HepG2 (cell line): ENCODE results near the gene KNL1. TPM values are rescaled to one million over a fixed set of nuclear protein-coding genes. Genes with fewer than 3 reads are reported as not detected.

Source experiments
- AHR ChIP-seq: IDR thresholded peaks from 2 replicates; pipeline ENCODE4 v1.6.1; 2018; ENCODE audit warnings: missing genetic modification reagents, missing compliant biosample characterization
- CEBPG ChIP-seq: IDR thresholded peaks from 2 replicates; pipeline ENCODE4 v1.6.1; 2016
- ETS1 ChIP-seq: sonication (generic); formaldehyde crosslinking; IDR thresholded peaks from 2 replicates; pipeline ENCODE4 v1.4.0; 2020; ENCODE audit warnings: missing genetic modification reagents
- ETV5 ChIP-seq: IDR thresholded peaks from 2 replicates; pipeline ENCODE4 v1.6.1; 2018; ENCODE audit warnings: missing biosample characterization, missing genetic modification reagents, inconsistent platforms, borderline replicate concordance
- HES4 ChIP-seq: sonication (generic); formaldehyde crosslinking; IDR thresholded peaks from 2 replicates; pipeline ENCODE4 v1.9.0; 2021; ENCODE audit warnings: mild to moderate bottlenecking, missing genetic modification reagents, borderline replicate concordance
- HMG20B ChIP-seq: conservative IDR thresholded peaks from 2 replicates; pipeline ENCODE4 v1.6.1; 2016; ENCODE audit warnings: missing genetic modification reagents, missing compliant biosample characterization
- KDM5A ChIP-seq: fragments of 200-600 bp; sonication (generic); IDR thresholded peaks from 2 replicates; pipeline ENCODE4 v1.7.0; 2018; ENCODE audit warnings: antibody characterized with exemption, mild to moderate bottlenecking, low read length, borderline replicate concordance
- RFXAP ChIP-seq: sonication (generic); formaldehyde crosslinking; IDR thresholded peaks from 2 replicates; pipeline ENCODE4 v1.4.0; 2020; ENCODE audit warnings: missing genetic modification reagents, borderline replicate concordance
- RXRA ChIP-seq: sonication (generic); formaldehyde crosslinking; IDR thresholded peaks from 2 replicates; pipeline ENCODE4 v1.5.1; 2020; ENCODE audit warnings: missing genetic modification reagents
- SSRP1 ChIP-seq: IDR thresholded peaks from 2 replicates; pipeline ENCODE4 v1.6.1; 2016; ENCODE audit warnings: control low read depth
- TRIM22 ChIP-seq: fragments of 450-650 bp; IDR thresholded peaks from 2 replicates; pipeline ENCODE4 v1.6.1; 2017
- WIZ ChIP-seq: sonication (generic); formaldehyde crosslinking; IDR thresholded peaks from 2 replicates; pipeline ENCODE4 v1.5.1; 2020; ENCODE audit warnings: mild to moderate bottlenecking, missing genetic modification reagents
- ZBTB42 ChIP-seq: sonication (generic); formaldehyde crosslinking; IDR thresholded peaks from 2 replicates; pipeline ENCODE4 v1.5.0; 2020; ENCODE audit warnings: mild to moderate bottlenecking, missing genetic modification reagents
- ZNF317 ChIP-seq: sonication (generic); formaldehyde crosslinking; IDR thresholded peaks from 2 replicates; pipeline ENCODE4 v1.5.0; 2020; ENCODE audit warnings: mild to moderate bottlenecking, missing genetic modification reagents
- ZNF318 ChIP-seq: sonication (generic); formaldehyde crosslinking; IDR thresholded peaks from 2 replicates; pipeline ENCODE4 v1.4.0; 2020; ENCODE audit warnings: mild to moderate bottlenecking, missing genetic modification reagents
- ZNF337 ChIP-seq: sonication (generic); formaldehyde crosslinking; IDR thresholded peaks from 2 replicates; pipeline ENCODE4 v1.5.1; 2020; ENCODE audit warnings: missing genetic modification reagents, low read depth, mild to moderate bottlenecking, borderline replicate concordance
- ZNF44 ChIP-seq: sonication (generic); formaldehyde crosslinking; IDR thresholded peaks from 2 replicates; pipeline ENCODE4 v1.5.1; 2020; ENCODE audit warnings: mild to moderate bottlenecking, missing genetic modification reagents
- ZNF589 ChIP-seq: sonication (generic); formaldehyde crosslinking; conservative IDR thresholded peaks from 2 replicates; pipeline ENCODE4 v1.8.0; 2022; ENCODE audit warnings: mild to moderate bottlenecking, moderate library complexity, missing genetic modification reagents
- ZNF615 ChIP-seq: sonication (generic); formaldehyde crosslinking; IDR thresholded peaks from 2 replicates; pipeline ENCODE4 v1.5.0; 2020; ENCODE audit warnings: mild to moderate bottlenecking, missing genetic modification reagents, borderline replicate concordance
- ZNF644 ChIP-seq: IDR thresholded peaks from 2 replicates; pipeline ENCODE4 v1.6.1; 2016; ENCODE audit warnings: low read depth
- polyA plus RNA-seq, 8 experiments: library from polyadenylated mRNA; depleted of rRNA in 3 of 8; stranded (reverse) in 7 of 8; unstranded in 1 of 8; fragments of >200 nt; fragmentation: Illumina TruSeq in 4 of 8; extraction: Trizol in 4 of 8; gene quantifications; 2 replicates each; pipeline versions ENCODE4 v1.2.1 to v1.2.3, GENCODE V29; 2011 to 2016; ENCODE audit warnings: low read depth in 4 of 8, missing spikeins in 1 of 8, mixed read lengths in 1 of 8; ENCODE audit not compliant: insufficient read depth in 1 of 8
- total RNA-seq, 5 experiments: library from RNA; depleted of rRNA; stranded (reverse); fragments of >200 nt; fragmentation: Illumina TruSeq; extraction: Trizol; gene quantifications; 2 replicates each; pipeline ENCODE4 v1.2.3, GENCODE V29; 2016; ENCODE audit warnings: low read depth in 1 of 5

Gene KNL1
- total and polyA plus RNA-seq, 2 of the 13 experiments (the other 11 are each of a cell fraction or from before 2014, with no cell fraction given): 8.0 to 21.4 TPM

GRCh38 chr15:40693904-40694687 lies 100.0 kb downstream of the KNL1 start (continued):
- 0 out of 2 replicates have a peak, but pooled peaks have one; percentile 22 for TF ChIP-seq ZNF337 (CRISPR knock-in tag)
- no peak for TF ChIP-seq AHR (CRISPR knock-in tag)
- no peak for TF ChIP-seq TRIM22
- no peak for TF ChIP-seq ETV5 (CRISPR knock-in tag)
- TF ChIP-seq ZNF644: no peak
- no peak for TF ChIP-seq SSRP1
- no peak for TF ChIP-seq ZBTB42 (CRISPR knock-in tag)
- TF ChIP-seq RFXAP: no peak
- TF ChIP-seq HMG20B (CRISPR knock-in tag): 0 out of 2 replicates have a peak, but pooled peaks have one; percentile 9
- TF ChIP-seq KDM5A: peak; percentile 43; the same call in 1 of the 2 replicates
- no peak; the same call in 1 of the 2 replicates for TF ChIP-seq ZNF589
- TF ChIP-seq ETS1 (CRISPR knock-in tag): 0 out of 2 replicates have a peak, but pooled peaks have one; percentile 32
- TF ChIP-seq RXRA (CRISPR knock-in tag): no peak
- TF ChIP-seq CEBPG (CRISPR knock-in tag): no peak
- TF ChIP-seq ZNF317 (CRISPR knock-in tag): 0 out of 2 replicates have a peak, but pooled peaks have one; percentile 4
- no peak for TF ChIP-seq WIZ (CRISPR knock-in tag)
- 0 out of 2 replicates have a peak, but pooled peaks have one; percentile 71 for TF ChIP-seq ZNF615
- TF ChIP-seq HES4 (CRISPR knock-in tag): no peak
- TF ChIP-seq ZNF44 (CRISPR knock-in tag): no peak
- no peak for TF ChIP-seq ZNF318
